HG03025 (cell line): Measurements from ENCODE around the gene TOLLIP.
"Not testable (repeated sequence)": the region's sequence is repeated elsewhere in the genome, so short reads cannot be mapped to it uniquely, and the experiment has no call there.

ENCODE experiments used
- ATAC-seq: cut with Tn5 transposase; IDR thresholded peaks from one replicate; pipeline ENCODE4 v1.9.1; 2021; ENCODE audit warnings: mild to moderate bottlenecking, moderate library complexity; ENCODE audit not compliant: unreplicated experiment, low FRiP score

TOLLIP gene

DNA sequence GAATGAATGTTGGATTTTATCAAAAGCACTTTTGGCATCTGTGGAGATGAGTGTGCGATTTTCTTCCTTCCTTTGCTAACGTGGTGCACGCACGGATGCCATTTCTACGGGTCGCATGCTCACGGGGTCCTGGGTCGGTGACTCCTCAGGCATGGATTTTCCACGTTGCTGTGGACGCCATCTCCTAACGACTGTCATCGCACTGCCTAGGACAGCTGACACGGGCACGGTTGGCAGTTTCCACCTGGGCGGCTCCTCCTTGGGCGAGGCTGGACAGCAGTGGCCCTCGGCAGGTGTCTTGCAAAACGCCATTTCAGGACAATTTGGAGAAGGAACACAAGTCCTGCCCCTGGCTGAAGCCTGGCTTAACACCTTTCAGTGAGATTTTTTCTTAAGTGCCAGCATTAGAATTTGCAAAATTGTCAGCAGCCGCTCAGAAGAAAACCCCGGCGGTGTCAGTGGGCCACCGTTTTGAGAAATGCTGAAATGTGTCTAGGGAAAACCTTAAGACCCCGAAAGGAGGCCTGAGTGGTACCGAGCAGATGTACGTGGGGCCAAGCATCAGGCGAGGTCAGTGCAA lies 34.7 kb upstream of the TOLLIP start:
- no peak for ATAC-seq

DNA sequence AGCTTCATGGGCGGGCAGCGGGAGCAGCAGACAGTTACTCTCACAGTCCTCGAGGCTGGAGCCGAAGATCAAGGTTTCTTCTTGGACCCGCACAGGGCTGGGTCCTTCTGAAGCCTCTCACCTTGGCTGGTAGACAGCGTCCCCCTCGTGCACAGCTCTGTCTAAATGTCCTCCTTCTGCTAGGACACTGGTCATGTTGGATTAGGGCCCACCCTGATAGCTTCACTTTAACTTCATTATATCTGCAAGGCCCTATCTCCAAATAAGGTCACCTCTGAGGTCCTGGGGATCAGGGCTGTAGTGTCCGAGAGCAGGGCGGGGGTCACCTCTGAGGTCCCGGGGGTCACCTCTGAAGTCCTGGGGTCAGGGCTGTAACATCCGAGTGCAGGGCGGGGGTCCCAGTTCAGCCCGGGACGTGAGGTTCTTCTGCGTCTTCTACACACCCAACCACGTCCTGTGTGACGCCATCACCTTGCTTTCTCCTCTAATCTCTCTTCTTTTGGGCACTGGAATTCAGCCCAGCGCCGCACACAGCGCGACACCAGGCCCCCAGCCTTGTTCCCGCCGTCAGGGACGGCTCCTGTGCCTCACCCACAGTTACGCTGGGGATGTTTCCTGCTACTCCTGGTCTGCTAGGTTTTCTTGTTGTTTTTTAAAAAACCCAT lies 34.1 kb upstream of the TOLLIP start:
- ATAC-seq = no peak

DNA sequence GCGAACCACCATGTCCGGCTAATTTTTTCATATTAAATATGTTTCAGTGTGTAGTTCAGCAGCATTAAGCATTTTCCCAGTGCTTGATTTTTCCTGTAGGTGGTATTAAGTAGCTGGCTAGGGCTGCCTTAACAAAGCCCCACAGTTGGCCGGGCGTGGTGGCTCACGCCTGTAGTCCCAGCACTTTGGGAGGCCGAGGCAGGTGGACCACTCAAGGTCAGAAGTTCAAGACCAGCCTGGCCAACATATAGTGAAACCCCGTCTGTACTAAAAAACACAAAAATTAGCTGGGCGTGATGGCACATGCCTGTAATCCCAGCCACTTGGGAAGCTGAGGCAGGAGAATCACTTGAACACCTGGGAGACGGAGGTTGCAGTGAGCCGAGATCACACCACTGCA lies 33.5 kb upstream of the TOLLIP start:
- ATAC-seq = no peak

DNA sequence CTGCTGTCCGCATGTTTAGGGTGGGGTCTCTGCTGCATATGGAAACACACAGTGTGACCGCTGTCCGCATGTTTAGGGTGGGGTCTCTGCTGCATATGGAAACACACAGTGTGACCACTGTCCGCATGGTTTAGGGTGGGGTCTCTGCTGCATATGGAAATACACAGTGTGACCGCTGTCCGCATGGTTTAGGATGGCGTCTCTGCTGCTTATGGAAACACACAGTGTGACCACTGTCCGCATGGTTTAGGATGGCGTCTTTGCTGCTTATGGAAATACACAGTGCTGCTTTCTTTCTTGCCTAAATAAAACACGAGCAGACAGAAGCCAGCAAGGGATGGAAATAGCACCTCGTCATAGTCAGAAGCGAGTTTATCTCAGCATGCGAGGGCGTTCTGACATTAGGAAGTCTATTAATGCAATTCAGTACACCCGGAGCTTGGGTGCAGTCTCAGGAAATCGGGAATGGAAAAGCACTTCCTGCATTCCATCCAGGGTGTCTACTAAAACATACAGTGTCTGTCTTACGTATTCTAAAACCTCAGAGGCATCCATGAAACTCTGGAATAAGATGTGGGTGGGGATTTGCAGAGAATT lies 32.6 kb upstream of the TOLLIP start:
- no peak for ATAC-seq

DNA sequence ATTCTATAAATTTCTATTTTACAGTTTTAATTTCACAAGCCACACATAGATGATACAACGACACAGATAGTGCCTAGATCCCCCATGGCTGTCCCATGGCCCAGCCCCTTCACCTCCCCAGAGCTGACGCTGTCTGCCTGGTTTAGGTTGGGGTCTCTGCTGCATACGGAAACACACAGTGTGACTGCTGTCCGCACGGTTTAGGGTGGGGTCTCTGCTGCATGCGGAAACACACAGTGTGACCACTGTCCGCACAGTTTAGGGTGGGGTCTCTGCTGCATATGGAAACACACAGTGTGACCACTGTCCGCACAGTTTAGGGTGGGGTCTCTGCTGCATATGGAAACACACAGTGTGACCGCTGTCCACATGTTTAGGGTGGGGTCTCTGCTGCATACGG lies 31.8 kb upstream of the TOLLIP start:
- ATAC-seq = not testable (repeated sequence)

DNA sequence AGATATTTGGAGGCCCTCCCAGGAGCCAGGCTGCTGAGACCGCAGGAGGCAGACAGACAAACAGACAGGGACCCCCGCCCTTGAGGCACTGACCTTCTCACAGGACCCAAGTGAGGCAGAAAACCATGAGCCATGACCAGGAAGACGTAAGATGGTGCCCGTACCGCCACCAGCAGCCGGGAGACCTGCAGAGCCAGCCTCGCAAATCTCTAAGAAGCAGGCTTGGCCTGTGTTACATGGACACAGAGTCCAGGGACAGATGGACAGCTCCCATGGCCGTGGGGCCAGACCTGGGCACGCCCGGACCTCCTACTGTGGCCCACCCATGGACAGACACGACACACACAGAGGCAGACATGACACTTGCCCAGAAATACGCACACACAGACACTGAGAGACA lies 30.7 kb upstream of the TOLLIP start:
- no peak for ATAC-seq

DNA sequence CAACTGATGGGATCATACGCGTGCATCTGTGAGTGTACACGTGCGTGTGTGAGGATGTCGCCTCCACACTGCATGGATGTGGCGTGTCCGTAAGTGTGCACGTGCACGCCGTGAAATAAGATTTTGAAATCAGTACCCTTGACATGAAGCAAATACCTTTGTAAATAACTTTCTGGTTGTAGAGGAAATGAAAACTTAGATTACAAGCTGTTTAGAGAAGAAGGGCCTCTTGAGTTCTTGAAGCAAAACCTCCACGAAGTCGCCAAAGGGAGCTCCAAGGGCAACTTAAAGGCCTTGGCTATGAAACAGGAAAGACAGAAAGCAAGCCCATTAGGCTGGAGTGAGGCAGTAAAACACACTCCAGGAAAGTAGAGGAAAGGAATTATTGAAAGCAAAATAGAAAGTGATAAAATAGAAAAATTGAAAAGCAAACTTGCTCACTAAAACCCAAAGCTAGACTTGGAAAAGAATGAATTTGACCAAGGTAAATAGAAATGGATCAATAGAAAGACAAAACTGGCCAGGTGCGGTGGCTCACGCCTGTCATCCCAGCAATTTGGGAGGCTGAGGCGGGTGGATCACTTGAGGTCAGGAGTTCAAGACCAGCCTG lies 29.7 kb upstream of the TOLLIP start:
- no peak for ATAC-seq

DNA sequence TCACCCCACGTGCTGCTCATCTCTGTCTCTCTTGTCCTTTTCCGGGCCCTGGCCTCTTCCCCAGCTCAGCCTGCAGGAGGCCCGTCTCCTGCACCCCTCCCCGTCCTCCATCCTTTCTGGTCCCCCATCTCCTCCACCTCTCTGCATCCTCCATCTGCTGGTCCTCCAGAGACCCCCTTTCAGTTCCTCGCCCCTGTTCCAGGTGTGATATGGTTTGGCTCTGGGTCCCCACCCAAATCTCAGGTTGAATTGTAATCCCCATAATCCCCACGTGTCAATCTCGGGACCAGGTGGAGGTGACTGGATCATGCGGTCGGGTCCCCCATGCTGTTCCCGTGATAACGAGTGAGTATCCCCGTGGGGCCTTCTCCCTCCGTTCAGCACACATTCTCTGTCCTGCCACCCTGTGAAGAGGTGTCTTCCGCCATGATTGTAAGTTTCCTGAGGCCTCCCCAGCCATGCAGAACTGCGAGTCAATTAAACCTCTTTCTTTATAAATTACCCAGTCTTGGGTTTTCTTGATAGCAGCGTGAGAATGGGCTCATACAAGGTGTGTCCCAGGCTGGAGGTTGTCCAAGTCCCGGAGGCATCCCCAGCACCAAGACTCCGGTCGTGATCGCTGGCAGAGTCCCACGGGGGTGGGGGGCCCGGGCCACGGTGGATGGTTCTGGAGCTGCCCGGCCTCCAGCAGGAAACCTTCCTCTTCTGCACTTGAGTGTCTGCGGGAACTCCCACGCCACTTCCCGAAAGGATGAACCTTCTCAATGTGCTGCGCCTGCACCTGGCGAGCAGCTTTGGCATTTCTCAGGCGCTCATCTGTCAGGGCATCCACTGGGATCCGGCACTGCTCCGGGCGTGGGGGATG lies 29.0 kb upstream of the TOLLIP start:
- no peak for ATAC-seq

DNA sequence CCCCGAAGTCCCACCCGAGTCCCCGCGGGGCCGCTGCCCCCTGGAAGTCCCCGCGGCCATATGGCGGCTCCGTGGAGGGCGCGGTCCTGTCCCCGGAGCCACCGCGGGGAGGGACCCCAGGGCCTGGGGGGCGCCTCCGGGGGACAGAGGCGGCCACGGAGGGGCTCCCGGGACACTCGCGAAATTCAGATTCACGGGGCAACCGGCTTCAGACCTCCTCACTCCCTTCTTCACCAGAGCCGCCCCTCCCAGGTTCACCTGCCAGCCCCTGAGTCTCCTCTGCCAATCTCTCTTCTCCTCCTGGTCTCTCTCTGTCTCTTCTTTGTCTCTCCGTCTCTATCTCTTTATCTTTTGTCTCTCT lies 28.2 kb upstream of the TOLLIP start:
- ATAC-seq = no peak

DNA sequence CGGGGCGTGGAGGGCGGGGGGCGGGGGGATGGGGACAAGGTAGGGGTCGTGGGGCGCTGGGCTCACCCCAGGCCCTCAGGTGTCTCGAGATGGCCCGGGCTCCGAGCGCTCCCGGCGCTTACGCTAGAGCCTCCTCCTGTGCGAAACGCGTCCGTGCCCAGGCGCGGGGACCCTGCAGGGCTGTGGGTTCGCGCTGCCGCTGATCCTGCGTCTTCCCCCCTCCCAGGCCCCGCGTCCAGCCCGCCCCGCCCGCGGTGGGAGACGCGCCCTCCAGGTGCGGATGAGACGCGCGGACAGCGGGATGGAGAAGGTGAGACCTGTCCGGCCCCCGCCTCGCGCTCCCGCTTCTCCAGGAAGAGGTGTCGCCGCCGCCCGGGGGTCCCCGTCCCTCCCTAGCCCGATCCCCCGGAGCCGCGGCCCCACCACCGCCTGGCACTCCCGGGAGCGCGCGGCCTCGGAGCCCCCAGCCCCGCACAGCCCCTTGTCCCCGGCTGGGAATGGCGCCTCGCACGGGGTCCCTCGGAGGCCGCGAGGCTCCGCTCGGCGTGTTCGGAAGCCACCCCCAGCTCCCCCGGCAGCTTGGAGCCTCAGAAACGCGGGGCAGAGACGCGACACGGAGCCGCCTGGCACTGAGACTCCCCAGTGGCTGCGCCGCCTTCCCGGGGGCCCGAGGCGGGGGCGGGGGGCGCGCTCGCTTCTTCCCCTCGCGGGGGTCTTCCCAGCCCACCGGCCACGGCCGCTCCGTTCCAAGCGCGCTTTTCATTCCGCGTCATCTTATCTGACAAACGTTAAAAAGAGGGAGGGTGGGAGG lies 27.6 kb upstream of the TOLLIP start:
- no peak for ATAC-seq

DNA sequence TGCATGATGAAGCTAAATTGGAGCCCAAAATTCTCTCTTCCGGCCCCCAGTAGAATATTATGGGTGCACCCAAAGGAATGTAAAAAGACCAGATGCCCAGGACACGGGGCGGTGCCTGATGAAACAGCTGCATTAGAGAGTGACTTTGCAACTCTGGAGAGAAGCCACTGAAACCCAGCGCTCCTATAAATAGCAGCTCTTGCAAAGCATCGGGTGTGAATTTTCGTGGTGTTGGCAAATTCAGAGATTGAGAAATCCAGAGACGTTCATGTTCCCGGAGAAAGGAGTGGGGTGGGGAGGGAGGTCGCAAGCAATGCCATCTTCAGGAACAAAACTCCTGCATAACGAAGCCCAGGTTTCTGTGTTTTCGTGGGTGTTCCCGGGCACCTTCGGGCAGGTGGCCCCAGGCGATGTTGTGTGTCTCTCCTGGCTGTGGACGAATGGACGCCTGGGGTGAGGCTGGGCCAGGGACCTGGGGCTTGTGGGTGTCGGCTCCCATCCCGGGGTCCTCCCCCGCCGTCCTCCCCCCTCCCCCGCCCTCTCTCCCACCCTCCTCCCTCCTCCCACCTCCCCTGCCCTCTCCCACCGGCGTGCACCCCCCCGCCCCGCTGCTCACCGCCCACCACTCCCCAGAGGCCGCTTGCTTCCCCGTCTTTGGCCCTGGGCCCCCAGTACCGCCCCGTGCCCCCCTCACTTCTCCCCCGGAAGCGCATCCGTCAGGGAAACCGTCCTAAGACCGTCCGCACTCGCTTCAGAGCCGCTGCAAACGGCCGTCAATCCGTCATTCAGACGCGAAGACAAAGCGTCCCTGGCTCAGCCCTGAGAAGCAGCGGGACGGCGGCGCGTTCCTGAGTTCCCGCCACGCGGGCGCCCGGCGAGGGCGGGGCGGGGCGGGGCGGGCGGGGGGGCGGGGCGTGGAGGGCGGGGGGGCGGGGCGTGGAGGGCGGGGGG lies 26.7 kb upstream of the TOLLIP start:
- ATAC-seq = no peak

DNA sequence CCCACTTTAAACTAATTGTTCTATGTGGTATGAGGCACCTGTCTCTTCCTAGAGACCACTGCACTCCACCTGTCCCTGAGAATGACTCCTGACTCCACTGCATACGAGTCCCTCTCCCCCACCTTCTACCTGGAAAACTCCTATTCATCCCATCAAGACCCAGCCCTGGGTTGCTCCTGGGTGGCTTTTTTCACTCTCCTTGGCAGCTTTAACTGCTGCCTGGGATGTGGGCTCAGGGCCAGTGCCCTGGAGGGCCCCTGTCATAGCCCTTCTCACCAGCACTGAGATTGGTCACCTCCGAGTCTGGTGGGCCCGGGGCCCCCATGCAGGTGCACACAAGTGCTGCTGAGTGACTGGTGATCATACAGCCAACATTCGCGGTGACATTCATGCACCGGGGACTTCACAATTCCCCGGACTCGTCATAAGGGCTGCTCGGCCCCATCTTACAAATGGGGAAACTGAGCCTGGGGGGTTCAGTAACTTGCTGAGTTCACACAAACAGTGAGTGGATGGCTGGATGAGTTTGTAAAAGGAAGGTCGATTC lies 25.9 kb upstream of the TOLLIP start:
- no peak for ATAC-seq

DNA sequence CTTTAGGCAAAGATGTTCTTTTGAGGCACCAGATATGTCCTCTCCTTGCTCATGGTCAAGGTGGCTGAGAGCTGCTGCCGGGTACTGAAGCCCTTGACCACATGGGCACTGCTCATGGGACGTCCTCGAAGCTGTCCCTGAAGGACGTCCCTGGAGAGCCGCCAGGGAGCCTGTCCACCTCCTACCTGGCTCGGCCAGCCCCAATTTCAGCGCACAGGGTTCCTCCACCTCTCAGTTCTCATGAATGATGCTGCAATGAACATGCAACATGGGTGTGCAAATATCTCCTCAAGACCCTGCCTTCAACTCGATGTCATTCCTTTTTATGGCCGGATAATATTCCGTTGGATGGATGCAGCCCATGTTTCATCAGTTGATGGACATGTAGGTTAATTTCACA lies 24.4 kb upstream of the TOLLIP start:
- ATAC-seq = no peak

DNA sequence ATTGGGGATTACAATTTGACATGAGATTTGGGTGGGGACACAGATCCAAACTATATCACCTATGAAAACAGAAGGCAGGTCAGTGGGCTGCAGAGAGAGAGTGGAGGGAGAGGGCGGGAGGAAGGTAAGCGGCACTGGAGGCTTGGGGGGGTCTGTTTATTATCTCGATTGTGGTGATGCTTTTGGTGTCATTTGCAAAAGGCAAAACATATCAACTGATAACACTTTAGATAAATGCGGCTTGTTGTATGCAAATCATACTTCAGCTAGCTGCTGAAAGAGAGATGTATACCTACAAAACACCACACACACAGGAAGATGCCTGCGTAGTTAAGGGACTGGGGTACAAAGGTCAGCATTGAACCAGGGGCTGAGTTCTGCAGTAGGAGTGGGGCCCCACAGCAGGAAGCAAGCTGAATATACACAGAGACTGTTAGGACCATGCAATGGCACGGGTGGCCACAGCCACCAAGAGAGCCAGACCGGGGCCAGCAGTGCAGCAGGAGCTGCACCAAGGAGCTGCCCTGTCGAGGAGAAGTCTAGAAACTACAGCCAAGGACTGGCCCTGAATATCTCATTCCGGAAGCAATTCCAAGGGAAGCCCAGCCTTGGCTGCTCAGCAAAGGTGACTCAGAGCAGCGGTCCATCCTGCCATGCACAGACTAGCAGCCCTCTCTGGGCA lies 23.8 kb upstream of the TOLLIP start:
- ATAC-seq = no peak

DNA sequence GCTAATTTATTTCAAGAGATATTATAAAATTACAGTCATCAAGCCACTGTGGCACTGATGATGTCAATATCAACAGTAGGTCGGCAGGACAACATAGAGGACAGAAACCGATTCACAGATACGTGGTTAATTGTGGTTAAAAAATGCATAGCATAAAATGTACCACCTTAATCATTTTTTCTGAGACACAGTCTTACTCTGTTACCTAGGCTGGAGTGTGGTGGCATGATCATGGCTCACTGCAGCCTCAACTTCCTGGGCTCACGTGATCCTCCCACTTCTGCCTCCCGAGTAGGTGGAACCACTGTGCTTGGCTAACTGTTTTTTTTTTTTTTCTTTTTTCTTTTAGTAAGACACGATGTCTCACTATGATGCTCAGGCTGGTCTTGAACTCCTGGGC lies 21.0 kb upstream of the TOLLIP start:
- ATAC-seq = no peak

DNA sequence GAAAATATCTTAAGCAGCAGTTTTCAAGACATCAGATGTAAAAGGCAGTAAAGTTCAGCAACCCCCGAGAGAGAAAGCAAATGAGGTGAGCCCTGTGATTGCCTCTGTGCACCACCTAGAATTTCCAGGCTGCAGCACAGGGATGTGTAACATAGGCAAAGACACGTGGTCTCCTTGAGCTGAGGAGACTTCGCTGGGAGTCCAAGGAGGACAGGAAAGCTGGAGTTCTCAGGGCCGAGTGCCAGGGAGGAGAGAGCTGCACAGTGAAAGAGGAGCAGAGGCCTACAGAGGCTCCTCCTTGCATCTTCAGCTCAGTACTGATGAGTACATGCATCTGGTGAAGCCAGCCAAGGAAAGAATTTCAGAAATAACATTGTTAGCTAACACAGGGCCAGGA lies 17.6 kb upstream of the TOLLIP start:
- ATAC-seq = no peak

DNA sequence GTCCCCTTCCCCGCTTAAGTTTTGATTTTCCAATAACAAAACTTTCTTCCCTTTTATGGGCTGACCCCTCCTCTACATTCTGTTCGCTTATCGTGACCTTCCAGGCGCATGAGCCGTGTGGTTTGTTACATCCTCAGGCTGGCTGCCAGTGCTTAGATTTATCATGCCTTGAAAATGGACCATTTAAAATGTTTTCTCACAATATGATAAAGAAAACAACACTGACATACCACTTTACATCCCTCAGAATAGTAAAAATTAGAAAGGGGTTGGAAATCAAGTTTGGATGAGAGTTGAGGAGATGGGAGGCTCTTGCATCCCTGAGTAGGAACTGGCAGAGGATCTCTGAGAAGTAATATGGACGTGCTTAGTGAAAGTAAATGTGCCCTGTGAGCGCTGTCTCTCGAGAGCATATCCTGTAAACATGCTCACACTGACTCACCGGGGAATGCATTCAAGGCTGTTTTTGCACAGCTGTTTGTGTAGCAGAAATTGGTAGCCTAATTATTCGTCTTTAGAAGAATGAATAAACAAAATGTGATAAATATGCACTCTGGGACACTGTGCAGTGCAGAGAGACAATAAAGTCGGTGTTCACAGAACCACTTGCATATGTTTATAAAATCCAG lies 17.1 kb upstream of the TOLLIP start:
- no peak for ATAC-seq

DNA sequence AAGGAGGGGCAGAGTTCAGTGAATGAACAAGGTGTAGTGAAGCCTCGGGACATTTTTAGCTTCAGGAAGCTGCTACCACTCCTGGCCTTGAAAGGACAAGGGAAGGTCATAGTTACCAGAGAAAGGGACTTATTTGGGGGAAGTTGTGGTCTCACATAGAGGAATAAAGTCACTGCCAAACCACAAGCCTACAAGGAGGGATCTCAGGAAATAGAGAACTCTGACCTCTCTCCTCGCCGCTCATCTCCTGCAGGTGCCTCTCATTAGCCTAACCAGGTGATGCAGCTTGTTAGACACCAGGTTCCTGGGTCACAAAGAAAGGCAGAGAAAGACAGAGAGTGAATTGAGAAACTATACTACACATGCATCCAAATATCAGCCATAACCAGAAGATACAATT lies 14.3 kb upstream of the TOLLIP start:
- no peak for ATAC-seq
